Hepatocyte (in vitro differentiated cells): ENCODE data around the gene ERG. TPM values are rescaled to one million over a fixed set of nuclear protein-coding genes. Genes with fewer than 3 reads are reported as not detected.

Source experiments
- DNase-seq: peaks from one replicate; pipeline ENCODE4 v3.0.0-alpha.2; 2016; ENCODE audit warnings: low spot score
- H2AFZ ChIP-seq: fragments of 200-600 bp; sonication (generic); 2 replicates; pipeline ENCODE4 v1.6.0; 2016; ENCODE audit warnings: antibody characterized with exemption, mild to moderate bottlenecking
- H3K27ac ChIP-seq: fragments of 200-600 bp; sonication (generic); 2 replicates; pipeline ENCODE4 v1.5.1; 2016; ENCODE audit warnings: mild to moderate bottlenecking
- H3K27me3 ChIP-seq: fragments of 200-600 bp; sonication (generic); 2 replicates; pipeline ENCODE4 v1.6.1; 2016
- H3K36me3 ChIP-seq: fragments of 200-600 bp; sonication (generic); replicated peaks from 2 replicates; pipeline ENCODE4 v1.5.1; 2016; ENCODE audit warnings: low read depth; ENCODE audit not compliant: insufficient read depth
- H3K4me1 ChIP-seq: fragments of 200-600 bp; sonication (generic); 2 replicates; pipeline ENCODE4 v1.5.1; 2016; ENCODE audit warnings: mild to moderate bottlenecking, moderate library complexity; ENCODE audit not compliant: insufficient read depth
- H3K4me2 ChIP-seq: fragments of 200-600 bp; sonication (generic); 2 replicates; pipeline ENCODE4 v1.6.0; 2016
- H3K4me3 ChIP-seq: fragments of 200-600 bp; sonication (generic); 2 replicates; pipeline ENCODE4 v1.5.1; 2016; ENCODE audit warnings: mild to moderate bottlenecking
- H3K79me2 ChIP-seq: fragments of 200-600 bp; sonication (generic); 2 replicates; pipeline ENCODE4 v1.6.0; 2017; ENCODE audit warnings: mild to moderate bottlenecking
- H3K9me2 ChIP-seq: fragments of 200-600 bp; sonication (generic); replicated peaks from 2 replicates; pipeline ENCODE4 v1.6.0; 2017; ENCODE audit warnings: mild to moderate bottlenecking; ENCODE audit not compliant: insufficient read depth
- H3K9me3 ChIP-seq: fragments of 200-600 bp; sonication (generic); 2 replicates; pipeline ENCODE4 v1.5.1; 2016; ENCODE audit warnings: low read depth, mild to moderate bottlenecking
- H4K20me1 ChIP-seq: fragments of 200-600 bp; sonication (generic); 2 replicates; pipeline ENCODE4 v1.6.0; 2016; ENCODE audit warnings: mild to moderate bottlenecking; ENCODE audit not compliant: insufficient read depth, poor library complexity, severe bottlenecking
- EZH2 ChIP-seq: fragments of 200-600 bp; sonication (generic); IDR thresholded peaks from 2 replicates; pipeline ENCODE4 v1.6.1; 2016; ENCODE audit warnings: antibody characterized with exemption, mild to moderate bottlenecking, borderline replicate concordance
- EZH2phosphoT487 ChIP-seq: fragments of 200-600 bp; sonication (generic); IDR thresholded peaks from one replicate; pipeline ENCODE4 v1.6.1; 2018; ENCODE audit warnings: antibody characterized with exemption, mild to moderate bottlenecking, low read depth, moderate library complexity; ENCODE audit not compliant: unreplicated experiment, severe bottlenecking
- WGBS: methylation state at CpG from one replicate; pipeline ENCODE4 v1.1.6; 2016; ENCODE audit warnings: low lambda C conversion rate; ENCODE audit errors: missing lambda C conversion rate; 5-methylcytosine and 5-hydroxymethylcytosine counted together
- polyA plus RNA-seq: library from polyadenylated mRNA; unstranded; fragments of >200 nt; fragmentation: Nextera tagmentation; extraction: Ambion mirVana; gene quantifications from 2 replicates; pipeline ENCODE4 v1.2.1, GENCODE V29; 2016
- total RNA-seq: library from RNA; depleted of rRNA; stranded (reverse); fragments of >200 nt; gene quantifications from 2 replicates; pipeline ENCODE4 v1.2.3, GENCODE V29; 2014
- TF ChIP-seq, protein P1 (sequence below): fragments of 200-600 bp; sonication (generic); IDR thresholded peaks from 2 replicates; pipeline ENCODE4 v1.5.1; 2016; ENCODE audit warnings: antibody characterized with exemption, mild to moderate bottlenecking; ENCODE audit not compliant: poor library complexity

ERG gene
- total and polyA plus RNA-seq, 2 experiments from 2014 or later = 2.5 to 5.1 TPM

DNA sequence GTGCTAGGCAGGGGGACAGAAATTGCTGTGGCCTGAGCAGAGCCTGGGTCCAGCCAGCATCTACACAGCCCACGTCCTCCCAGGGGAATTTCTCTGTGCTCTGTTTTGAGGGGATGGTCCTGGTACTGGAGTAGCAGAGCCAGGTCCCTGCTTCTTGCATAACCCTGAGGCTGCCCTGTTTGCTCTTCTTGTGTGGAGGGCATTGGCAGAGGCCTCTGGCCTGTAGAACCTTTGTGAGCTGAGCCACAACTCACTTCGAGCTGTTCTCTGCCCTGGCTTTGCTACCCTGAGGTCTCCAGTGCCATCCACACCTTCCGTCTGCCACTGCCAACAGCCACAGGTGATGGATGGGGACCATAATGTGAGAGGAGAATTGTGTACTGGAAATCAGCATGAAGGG is 139.6 kb downstream of the ERG start:
- H4K20me1 ChIP-seq = no peaks in the 10 kb centered on the region
- H3K9me3 ChIP-seq = no peaks in the 10 kb centered on the region
- no peak for DNase-seq
- H3K4me1 ChIP-seq = no peaks in the 10 kb centered on the region
- H3K36me3 ChIP-seq = no peaks in the 10 kb centered on the region
- no peak overlapping the region for H3K4me2 ChIP-seq
- H3K4me3 ChIP-seq = no peak overlapping the region
- H3K79me2 ChIP-seq = no peaks in the 10 kb centered on the region
- H3K27ac ChIP-seq = no peak overlapping the region
- no peak overlapping the region for H2AFZ ChIP-seq
- H3K9me2 ChIP-seq = no peaks in the 10 kb centered on the region
- no peaks in the 10 kb centered on the region for H3K27me3 ChIP-seq
- TF ChIP-seq, protein P1, sequence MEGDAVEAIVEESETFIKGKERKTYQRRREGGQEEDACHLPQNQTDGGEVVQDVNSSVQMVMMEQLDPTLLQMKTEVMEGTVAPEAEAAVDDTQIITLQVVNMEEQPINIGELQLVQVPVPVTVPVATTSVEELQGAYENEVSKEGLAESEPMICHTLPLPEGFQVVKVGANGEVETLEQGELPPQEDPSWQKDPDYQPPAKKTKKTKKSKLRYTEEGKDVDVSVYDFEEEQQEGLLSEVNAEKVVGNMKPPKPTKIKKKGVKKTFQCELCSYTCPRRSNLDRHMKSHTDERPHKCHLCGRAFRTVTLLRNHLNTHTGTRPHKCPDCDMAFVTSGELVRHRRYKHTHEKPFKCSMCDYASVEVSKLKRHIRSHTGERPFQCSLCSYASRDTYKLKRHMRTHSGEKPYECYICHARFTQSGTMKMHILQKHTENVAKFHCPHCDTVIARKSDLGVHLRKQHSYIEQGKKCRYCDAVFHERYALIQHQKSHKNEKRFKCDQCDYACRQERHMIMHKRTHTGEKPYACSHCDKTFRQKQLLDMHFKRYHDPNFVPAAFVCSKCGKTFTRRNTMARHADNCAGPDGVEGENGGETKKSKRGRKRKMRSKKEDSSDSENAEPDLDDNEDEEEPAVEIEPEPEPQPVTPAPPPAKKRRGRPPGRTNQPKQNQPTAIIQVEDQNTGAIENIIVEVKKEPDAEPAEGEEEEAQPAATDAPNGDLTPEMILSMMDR = no peak
- TF ChIP-seq EZH2 (no peak), EZH2phosphoT487 (no peak)
- WGBS = 94% methylated on average over 3 of the region's 3 CpGs

DNA sequence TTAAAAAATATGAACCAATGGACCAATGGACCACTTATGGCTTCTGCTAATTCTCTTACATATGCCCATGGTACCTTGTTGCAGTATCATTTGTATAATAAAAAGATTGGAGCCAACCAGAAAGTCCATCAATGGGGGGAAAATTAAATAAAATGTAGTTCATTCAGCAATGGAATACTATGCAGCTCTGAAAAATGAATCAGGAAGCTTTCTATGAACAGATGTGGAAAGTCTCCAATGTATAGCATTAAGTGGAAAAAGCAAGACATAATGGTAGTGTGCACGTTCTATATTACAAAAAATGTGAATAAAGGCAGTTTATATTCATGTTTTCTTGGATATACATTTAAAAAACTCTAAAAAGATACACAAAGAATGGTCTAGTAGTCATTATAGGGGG is 140.2 kb downstream of the ERG start:
- Histone ChIP-seq H3K27ac (no peak overlapping the region), H3K79me2 (no peaks in the 10 kb centered on the region), H3K4me1 (no peaks in the 10 kb centered on the region), H3K4me2 (no peak overlapping the region), H3K9me2 (no peaks in the 10 kb centered on the region), H3K36me3 (no peaks in the 10 kb centered on the region), H3K4me3 (no peak overlapping the region), H3K27me3 (no peaks in the 10 kb centered on the region), H2AFZ (no peak overlapping the region), H3K9me3 (no peaks in the 10 kb centered on the region), H4K20me1 (no peaks in the 10 kb centered on the region)
- WGBS = 69% methylated on average over 1 of the region's 1 CpG
- TF ChIP-seq, protein P1 = no peak
- TF ChIP-seq EZH2 = no peak
- TF ChIP-seq EZH2phosphoT487 = no peak
- no peak for DNase-seq

DNA sequence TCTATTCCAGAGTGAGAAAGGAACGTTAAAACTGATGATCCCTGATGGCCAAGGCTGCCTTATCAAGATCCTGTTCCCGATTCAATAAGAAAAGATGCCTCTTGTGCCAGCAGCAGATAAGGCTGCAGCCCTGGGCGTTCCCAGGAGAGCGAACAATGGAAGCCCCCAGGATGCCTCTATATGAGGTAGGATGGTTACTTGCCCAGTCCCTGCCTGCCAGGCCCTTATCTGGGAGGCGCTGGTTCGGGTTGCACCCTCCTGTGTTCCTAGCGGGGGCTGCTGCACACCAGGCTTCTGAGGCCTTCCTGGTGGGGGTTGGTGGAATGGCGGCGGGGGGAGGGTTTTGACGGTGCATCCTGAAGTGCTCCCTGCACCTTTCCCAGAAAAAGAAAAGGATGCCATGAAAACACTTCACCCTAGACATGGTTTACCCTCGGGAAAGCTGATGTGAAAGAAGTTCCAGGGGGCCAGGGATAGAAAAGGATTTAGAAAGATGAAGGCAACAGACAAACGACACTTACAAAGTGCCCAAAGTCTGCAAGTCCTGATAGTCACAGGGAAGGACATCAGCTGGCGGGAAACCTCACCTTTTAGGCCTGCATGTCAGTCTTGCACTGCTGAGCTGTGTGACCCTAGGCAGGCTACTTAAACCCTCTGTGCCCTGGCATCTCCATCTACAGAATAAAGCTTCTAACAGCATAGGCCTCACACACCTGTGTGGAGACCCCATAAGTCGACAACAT is 141.2 kb downstream of the ERG start:
- Histone ChIP-seq H3K36me3 (no peaks in the 10 kb centered on the region), H3K9me2 (no peaks in the 10 kb centered on the region), H3K4me2 (no peak overlapping the region), H3K4me3 (no peak overlapping the region), H3K79me2 (no peaks in the 10 kb centered on the region), H3K9me3 (no peaks in the 10 kb centered on the region), H3K27me3 (no peaks in the 10 kb centered on the region), H4K20me1 (no peaks in the 10 kb centered on the region), H2AFZ (no peak overlapping the region), H3K4me1 (peaks cover 4% of the 10 kb centered on the region), H3K27ac (no peak overlapping the region)
- DNase-seq = no peak
- no peak for TF ChIP-seq EZH2
- TF ChIP-seq, protein P1 = no peak
- TF ChIP-seq EZH2phosphoT487 = no peak
- 72% methylated on average over 14 of the region's 14 CpGs for WGBS
